ENCODE results near the gene WT1. TPM values are rescaled to one million over a fixed set of nuclear protein-coding genes. Genes with fewer than 3 reads are reported as not detected.

The WT1 gene
- total RNA-seq, 1 experiment from 2014 or later: 4.7 TPM

DNA sequence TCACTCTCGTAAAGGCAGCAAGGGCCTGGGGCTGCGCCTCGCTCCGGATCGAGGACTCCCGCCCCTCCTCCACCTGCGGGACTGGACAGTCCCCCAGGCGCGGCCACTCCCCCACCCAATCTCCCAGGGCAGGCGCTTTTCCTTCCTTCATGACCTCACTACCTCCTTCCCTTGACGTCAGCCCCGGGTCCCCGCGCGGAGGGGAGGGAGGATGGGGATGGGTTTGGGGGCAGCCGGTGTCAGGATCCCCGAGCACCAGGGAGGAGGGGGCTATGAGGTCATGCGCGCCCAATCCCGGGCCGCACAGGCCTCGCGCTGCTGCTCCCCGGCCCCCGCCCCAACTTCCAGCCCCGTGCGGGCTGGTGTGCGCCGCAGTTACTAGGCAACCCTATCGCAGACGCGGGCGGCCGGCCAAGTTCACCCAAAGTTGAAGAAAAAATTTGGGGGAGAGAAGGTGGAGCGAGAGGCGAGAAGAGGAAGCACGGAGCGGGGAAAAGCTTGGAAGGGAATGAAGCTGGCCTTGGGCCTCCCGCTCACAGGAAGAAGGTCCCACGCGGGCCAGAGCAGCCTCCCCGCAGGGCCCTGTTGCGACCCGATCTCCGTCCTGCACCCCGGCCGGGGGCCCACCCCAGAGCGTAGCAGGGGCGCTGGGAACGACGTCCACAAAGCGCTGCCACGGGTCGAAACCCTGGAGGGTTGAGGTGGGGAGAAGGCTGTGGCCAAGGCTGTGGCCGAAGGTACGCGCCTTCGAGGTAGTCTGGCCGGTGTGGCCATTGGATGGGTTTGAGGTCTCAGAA is 8.3 kb downstream of the WT1 start:
- no peaks in the 10 kb centered on the region for H3K27me3 Mint-ChIP-seq (ENCODE audit: insufficient read depth, unreplicated experiment)
- intact Hi-C loops (cut with micrococcal nuclease; ENCODE audit: unreplicated experiment): no loop called here
- H3K4me3 Mint-ChIP-seq (ENCODE audit: unreplicated experiment): no peak overlapping the region
- H3K36me3 ChIP-seq (ENCODE audit: control insufficient read depth, insufficient read depth, low read length): no peaks in the 10 kb centered on the region
- no peaks in the 10 kb centered on the region for H3K36me3 Mint-ChIP-seq (ENCODE audit: insufficient read depth, unreplicated experiment)
- H3K4me3 ChIP-seq (ENCODE audit: low read depth, low read length): no peak overlapping the region
- no peaks in the 10 kb centered on the region for H3K27me3 ChIP-seq (replicated peaks; ENCODE audit: control insufficient read depth, insufficient read depth, low read length)
- H3K27ac Mint-ChIP-seq (ENCODE audit: unreplicated experiment): no peak overlapping the region
- no peaks in the 10 kb centered on the region for H3K4me1 Mint-ChIP-seq (ENCODE audit: low read depth, unreplicated experiment)
- POLR2A ChIA-PET: no interaction called here
- CTCF ChIA-PET: no interaction called here
- no peak for DNase-seq
- H3K4me1 ChIP-seq: no peaks in the 10 kb centered on the region
- no peaks in the 10 kb centered on the region for H3K9me3 Mint-ChIP-seq (ENCODE audit: unreplicated experiment)
- BruUV-seq (replicated peaks): no TSS peak
- TF ChIP-seq, protein P1, sequence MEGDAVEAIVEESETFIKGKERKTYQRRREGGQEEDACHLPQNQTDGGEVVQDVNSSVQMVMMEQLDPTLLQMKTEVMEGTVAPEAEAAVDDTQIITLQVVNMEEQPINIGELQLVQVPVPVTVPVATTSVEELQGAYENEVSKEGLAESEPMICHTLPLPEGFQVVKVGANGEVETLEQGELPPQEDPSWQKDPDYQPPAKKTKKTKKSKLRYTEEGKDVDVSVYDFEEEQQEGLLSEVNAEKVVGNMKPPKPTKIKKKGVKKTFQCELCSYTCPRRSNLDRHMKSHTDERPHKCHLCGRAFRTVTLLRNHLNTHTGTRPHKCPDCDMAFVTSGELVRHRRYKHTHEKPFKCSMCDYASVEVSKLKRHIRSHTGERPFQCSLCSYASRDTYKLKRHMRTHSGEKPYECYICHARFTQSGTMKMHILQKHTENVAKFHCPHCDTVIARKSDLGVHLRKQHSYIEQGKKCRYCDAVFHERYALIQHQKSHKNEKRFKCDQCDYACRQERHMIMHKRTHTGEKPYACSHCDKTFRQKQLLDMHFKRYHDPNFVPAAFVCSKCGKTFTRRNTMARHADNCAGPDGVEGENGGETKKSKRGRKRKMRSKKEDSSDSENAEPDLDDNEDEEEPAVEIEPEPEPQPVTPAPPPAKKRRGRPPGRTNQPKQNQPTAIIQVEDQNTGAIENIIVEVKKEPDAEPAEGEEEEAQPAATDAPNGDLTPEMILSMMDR (IDR thresholded peaks at IDR 0.05; ENCODE audit: insufficient read depth in 1 of 2, low read depth in 1 of 2, low read length in 1 of 2, severe bottlenecking in 1 of 2, unreplicated experiment in 1 of 2): no peak
- no peaks in the 10 kb centered on the region for H3K9me3 ChIP-seq

DNA sequence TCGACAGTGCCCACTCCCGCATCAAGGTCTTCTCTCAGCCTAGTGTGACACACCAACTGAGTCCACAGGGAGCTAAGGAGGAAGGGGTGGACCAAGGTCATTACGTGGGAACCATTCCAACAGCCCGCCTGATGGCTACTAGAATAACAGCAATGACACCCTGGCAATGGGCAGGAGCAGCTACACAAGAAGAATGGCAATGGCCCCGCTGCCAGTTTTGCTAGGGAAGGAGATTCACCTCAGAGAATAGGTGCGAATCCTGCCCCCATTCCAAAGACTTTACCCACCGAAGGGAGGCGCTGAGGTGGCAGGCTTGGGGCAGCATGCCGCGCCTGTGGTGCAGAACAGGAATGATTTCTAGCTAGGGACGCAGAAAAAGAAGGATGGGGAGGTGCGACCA is 9.1 kb downstream of the WT1 start:
- H3K4me1 ChIP-seq: no peaks in the 10 kb centered on the region
- Mint-ChIP-seq H3K4me3 (ENCODE audit: unreplicated experiment) (no peak overlapping the region), H3K9me3 (ENCODE audit: unreplicated experiment) (no peaks in the 10 kb centered on the region), H3K27me3 (ENCODE audit: insufficient read depth, unreplicated experiment) (no peaks in the 10 kb centered on the region), H3K4me1 (ENCODE audit: low read depth, unreplicated experiment) (no peaks in the 10 kb centered on the region), H3K27ac (ENCODE audit: unreplicated experiment) (no peak overlapping the region), H3K36me3 (ENCODE audit: insufficient read depth, unreplicated experiment) (no peaks in the 10 kb centered on the region)
- TF ChIP-seq, protein P1 (IDR thresholded peaks at IDR 0.05; ENCODE audit: insufficient read depth in 1 of 2, low read depth in 1 of 2, low read length in 1 of 2, severe bottlenecking in 1 of 2, unreplicated experiment in 1 of 2): no peak
- ChIA-PET POLR2A (no interaction called here), CTCF (no interaction called here)
- intact Hi-C loops (cut with micrococcal nuclease; ENCODE audit: unreplicated experiment): no loop called here
- no peaks in the 10 kb centered on the region for H3K9me3 ChIP-seq
- H3K27me3 ChIP-seq (replicated peaks; ENCODE audit: control insufficient read depth, insufficient read depth, low read length): no peaks in the 10 kb centered on the region
- no peak for DNase-seq
- H3K36me3 ChIP-seq (ENCODE audit: control insufficient read depth, insufficient read depth, low read length): no peaks in the 10 kb centered on the region
- H3K4me3 ChIP-seq (ENCODE audit: low read depth, low read length): no peak overlapping the region
- BruUV-seq (replicated peaks): no TSS peak

DNA sequence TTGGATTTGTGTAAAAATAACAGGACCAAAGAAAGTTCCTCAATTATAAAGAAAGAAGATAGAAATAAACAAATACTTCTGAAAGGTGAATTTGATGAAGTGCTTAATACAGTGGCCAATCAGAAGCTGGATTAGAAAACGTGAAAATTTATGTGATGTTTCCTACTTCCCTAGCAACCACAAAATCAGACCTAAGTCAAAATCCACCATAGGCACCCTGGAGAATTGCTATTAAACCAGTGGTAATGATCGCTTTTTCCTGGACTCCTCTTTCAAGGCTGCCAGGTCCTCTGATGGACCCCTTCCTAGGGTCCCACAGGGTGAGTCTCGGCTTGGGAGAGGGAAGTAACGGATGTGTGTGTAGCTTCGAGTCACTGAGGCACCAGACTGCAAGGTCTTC is 9.6 kb downstream of the WT1 start:
- no peak overlapping the region for H3K4me3 Mint-ChIP-seq (ENCODE audit: unreplicated experiment)
- BruUV-seq (replicated peaks): no TSS peak
- no peaks in the 10 kb centered on the region for H3K27me3 ChIP-seq (replicated peaks; ENCODE audit: control insufficient read depth, insufficient read depth, low read length)
- H3K9me3 Mint-ChIP-seq (ENCODE audit: unreplicated experiment): no peaks in the 10 kb centered on the region
- no peaks in the 10 kb centered on the region for H3K27me3 Mint-ChIP-seq (ENCODE audit: insufficient read depth, unreplicated experiment)
- TF ChIP-seq, protein P1 (IDR thresholded peaks at IDR 0.05; ENCODE audit: insufficient read depth in 1 of 2, low read depth in 1 of 2, low read length in 1 of 2, severe bottlenecking in 1 of 2, unreplicated experiment in 1 of 2): no peak
- H3K36me3 ChIP-seq (ENCODE audit: control insufficient read depth, insufficient read depth, low read length): no peaks in the 10 kb centered on the region
- H3K4me3 ChIP-seq (ENCODE audit: low read depth, low read length): no peak overlapping the region
- POLR2A ChIA-PET: no interaction called here
- no peak for DNase-seq
- intact Hi-C loops (cut with micrococcal nuclease; ENCODE audit: unreplicated experiment): no loop called here
- no peak overlapping the region for H3K27ac Mint-ChIP-seq (ENCODE audit: unreplicated experiment)
- no peaks in the 10 kb centered on the region for H3K36me3 Mint-ChIP-seq (ENCODE audit: insufficient read depth, unreplicated experiment)
- no peaks in the 10 kb centered on the region for H3K9me3 ChIP-seq
- no peaks in the 10 kb centered on the region for H3K4me1 ChIP-seq
- CTCF ChIA-PET: no interaction called here
- no peaks in the 10 kb centered on the region for H3K4me1 Mint-ChIP-seq (ENCODE audit: low read depth, unreplicated experiment)

Data from Caco-2 (cell line).